C4-2B (cell line): ENCODE results near the gene TMEM128.

Source experiments
- H3K27ac ChIP-seq: fragments of 450-650 bp; 2 replicates; pipeline ENCODE4 v1.5.1; 2017
- CTCF ChIP-seq: fragments of 450-650 bp; conservative IDR thresholded peaks from 2 replicates; pipeline ENCODE4 v1.5.1; 2017; ENCODE audit warnings: mild to moderate bottlenecking
- ZFX ChIP-seq: fragments of 450-650 bp; IDR thresholded peaks from 2 replicates; pipeline ENCODE4 v1.6.1; 2017

The TMEM128 gene

GRCh38 chr4:4288098-4288497 is 40.1 kb upstream of the TMEM128 start:
- no peak for TF ChIP-seq ZFX
- no peak for TF ChIP-seq CTCF
- no peak overlapping the region for H3K27ac ChIP-seq

GRCh38 chr4:4284827-4285618 is 37.0 kb upstream of the TMEM128 start:
- no peak overlapping the region for H3K27ac ChIP-seq
- TF ChIP-seq CTCF = no peak
- no peak for TF ChIP-seq ZFX

- no peak overlapping the region for H3K27ac ChIP-seq
- TF ChIP-seq ZFX (no peak), CTCF (no peak)
Measured at GRCh38 chr4:4281787-4282186, 33.8 kb upstream of the TMEM128 start.

GRCh38 chr4:4277531-4277930 is 29.5 kb upstream of the TMEM128 start:
- TF ChIP-seq CTCF (no peak), ZFX (no peak)
- H3K27ac ChIP-seq = no peak overlapping the region

GRCh38 chr4:4274226-4274625 is 26.2 kb upstream of the TMEM128 start:
- H3K27ac ChIP-seq = no peak overlapping the region
- TF ChIP-seq ZFX (no peak), CTCF (no peak)

- no peak for TF ChIP-seq CTCF
- no peak for TF ChIP-seq ZFX
- no peak overlapping the region for H3K27ac ChIP-seq
Measured at GRCh38 chr4:4271912-4272311, 23.9 kb upstream of the TMEM128 start.

- no peak overlapping the region for H3K27ac ChIP-seq
- no peak for TF ChIP-seq ZFX
- no peak for TF ChIP-seq CTCF
Measured at GRCh38 chr4:4270529-4270928, 22.5 kb upstream of the TMEM128 start.
